ENCODE results near the gene BNC2.

- TF ChIP-seq GATA2 (IDR thresholded peaks at IDR 0.05; ENCODE audit: low read depth, low read length) (no peak), GATA3 (IDR thresholded peaks at IDR 0.05; ENCODE audit: low read depth, low read length) (no peak)
These were observed 452.7 kb downstream of the BNC2 start for GRCh38 chr9:16417749-16418148.
